GM12892 (cell line): ENCODE measurements around the gene PPDPF.
"Not testable (repeated sequence)": the region's sequence is repeated elsewhere in the genome, so short reads cannot be mapped to it uniquely, and the experiment has no call there.

Experiments
- DNase-seq: peaks from one replicate; pipeline ENCODE4 v3.0.0; 2011; ENCODE audit not compliant: insufficient read length
- FAIRE-seq: peaks from 2 replicates; lab custom pipeline; 2011; peaks lifted over from hg19 to GRCh38; lab: Jason Lieb, UNC
- POLR2A ChIP-seq: IDR thresholded peaks from 2 replicates; pipeline ENCODE4 v1.6.1; 2011; ENCODE audit warnings: low read depth, low read length, control low read depth
- POLR2AphosphoS5 ChIP-seq: IDR thresholded peaks from 2 replicates; pipeline ENCODE4 v1.6.1; 2011; ENCODE audit warnings: low read depth, low read length, control low read depth
- TAF1 ChIP-seq: IDR thresholded peaks from 2 replicates; pipeline ENCODE4 v1.6.1; 2011; ENCODE audit warnings: low read depth, mild to moderate bottlenecking, control low read depth, low read length, borderline replicate concordance

The PPDPF gene

GRCh38 chr20:63549679-63550282, 29.2 kb downstream of the PPDPF start:
- no peak for DNase-seq
- FAIRE-seq = no peak
- no peak for TF ChIP-seq POLR2AphosphoS5

GRCh38 chr20:63551068-63551467, 30.5 kb downstream of the PPDPF start:
- FAIRE-seq (no peak), DNase-seq (no peak)
- TF ChIP-seq POLR2AphosphoS5 (no peak), TAF1 (no peak), POLR2A (no peak)

GRCh38 chr20:63552481-63553249, 32.1 kb downstream of the PPDPF start:
- FAIRE-seq (peak; percentile 92), DNase-seq (no peak)
- TF ChIP-seq TAF1 (no peak), POLR2A (no peak), POLR2AphosphoS5 (no peak)

- FAIRE-seq = no peak
- DNase-seq = peak; percentile 81
These were observed 32.8 kb downstream of the PPDPF start for GRCh38 chr20:63553251-63553932.

GRCh38 chr20:63553933-63554290, 33.3 kb downstream of the PPDPF start, which contains the start of gene FNDC11:
Gene FNDC11, plus strand, starts transcription at chr20:63554159. Its CDS starts 1,505 bp downstream, at chr20:63555664.
- TF ChIP-seq POLR2AphosphoS5 = no peak
- TF ChIP-seq TAF1 = no peak
- no peak for TF ChIP-seq POLR2A
- DNase-seq = no peak

More at GRCh38 chr20:63553251-63553932, 32.8 kb downstream of the PPDPF start:
- TF ChIP-seq POLR2AphosphoS5 = no peak

GRCh38 chr20:63554361-63555278, 34.1 kb downstream of the PPDPF start:
- TF ChIP-seq TAF1 (no peak), POLR2AphosphoS5 (no peak), POLR2A (no peak)
- FAIRE-seq (peak; percentile 92), DNase-seq (no peak)

More at GRCh38 chr20:63553933-63554290, 33.3 kb downstream of the PPDPF start, which contains the start of gene FNDC11:
- FAIRE-seq = no peak

- FAIRE-seq = no peak
- no peak for TF ChIP-seq POLR2AphosphoS5
- no peak for DNase-seq
These were observed 35.3 kb downstream of the PPDPF start for GRCh38 chr20:63555661-63556381.

GRCh38 chr20:63556873-63557478, 36.4 kb downstream of the PPDPF start:
- DNase-seq = no peak
- no peak for TF ChIP-seq TAF1
- TF ChIP-seq POLR2AphosphoS5 = 0 out of 2 replicates have a peak, but pooled peaks have one; percentile 40
- TF ChIP-seq POLR2A = no peak
- no peak for FAIRE-seq

- FAIRE-seq = no peak
- DNase-seq = no peak
- TF ChIP-seq POLR2AphosphoS5 = no peak
- TF ChIP-seq TAF1 = no peak
- no peak for TF ChIP-seq POLR2A
These were observed 36.9 kb downstream of the PPDPF start for GRCh38 chr20:63557481-63557891.

GRCh38 chr20:63558804-63559484, 38.4 kb downstream of the PPDPF start:
- FAIRE-seq = no peak
- TF ChIP-seq POLR2AphosphoS5 = no peak
- no peak for TF ChIP-seq TAF1
- TF ChIP-seq POLR2A = no peak
- no peak for DNase-seq

GRCh38 chr20:63559485-63560332, 39.1 kb downstream of the PPDPF start:
- not testable (repeated sequence) for DNase-seq, FAIRE-seq
